Stimulated activated CD8-positive, alpha-beta memory T cell treated with anti-CD3 and anti-CD28 coated beads, Interleukin-15, amount 100 ng/mL, for 24 hours (primary cell): ENCODE results near the gene FAR2.
"Not testable (repeated sequence)": the region's sequence is repeated elsewhere in the genome, so short reads cannot be mapped to it uniquely, and the experiment has no call there.

Source experiments
- DNase-seq: peaks from one replicate; pipeline ENCODE4 v3.0.0-alpha.2; 2020; ENCODE audit warnings: low read depth

FAR2 gene

DNA sequence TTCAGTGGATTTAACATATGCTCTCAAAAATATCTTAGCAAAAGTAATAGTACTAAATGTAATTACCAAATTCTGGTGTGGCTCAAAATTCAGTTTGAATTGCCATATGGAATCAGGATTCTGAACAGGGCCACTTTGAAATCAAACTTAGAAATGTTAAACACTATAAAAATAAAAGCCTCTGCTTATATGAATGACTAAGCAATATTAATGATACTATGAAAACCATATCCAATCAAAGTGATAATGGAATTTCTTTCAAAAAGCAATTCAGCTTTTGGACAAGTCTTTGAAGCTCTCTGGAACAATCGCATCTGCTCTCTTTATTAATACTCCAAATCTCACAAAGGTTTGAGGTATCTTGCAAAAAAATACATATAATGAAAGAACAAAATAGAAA lies 180.3 kb downstream of the FAR2 start:
- DNase-seq: no peak

DNA sequence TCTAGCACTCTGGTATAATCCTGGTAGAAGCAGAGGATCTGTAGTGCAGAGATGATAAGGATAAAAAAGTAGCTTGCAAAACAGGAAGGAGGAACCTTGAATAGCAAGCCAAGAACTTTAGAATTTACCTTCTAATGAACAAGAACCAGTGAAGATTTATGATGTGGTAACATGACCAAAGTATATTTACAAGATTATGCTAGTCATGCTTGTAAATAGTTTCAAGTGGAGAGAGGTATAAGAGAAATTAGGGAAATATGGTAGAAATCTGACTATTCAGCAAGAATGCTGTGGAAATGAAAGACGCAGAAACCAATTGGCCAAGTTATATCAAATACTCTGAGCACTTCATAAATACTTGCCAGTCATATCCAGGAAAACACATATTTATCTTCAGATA lies 184.1 kb downstream of the FAR2 start:
- no peak for DNase-seq

DNA sequence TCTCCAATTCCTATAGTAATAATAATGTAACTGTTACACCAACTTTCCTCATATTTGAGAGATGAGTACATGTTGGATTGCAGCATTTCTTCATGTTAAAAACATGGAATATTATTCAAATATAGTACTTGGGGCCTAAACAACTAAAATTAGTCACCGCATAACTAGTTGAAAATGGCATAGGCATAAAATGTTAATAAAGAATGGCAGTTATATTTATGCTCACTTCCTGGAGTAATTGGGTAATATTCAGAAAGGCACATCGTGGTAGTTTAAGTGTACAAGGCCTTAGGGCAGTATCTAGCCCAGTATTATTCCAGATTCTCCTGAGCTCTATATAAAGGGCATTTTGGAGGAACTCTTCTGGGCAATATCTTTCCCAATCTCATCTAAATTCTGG lies 185.9 kb downstream of the FAR2 start:
- no peak for DNase-seq

DNA sequence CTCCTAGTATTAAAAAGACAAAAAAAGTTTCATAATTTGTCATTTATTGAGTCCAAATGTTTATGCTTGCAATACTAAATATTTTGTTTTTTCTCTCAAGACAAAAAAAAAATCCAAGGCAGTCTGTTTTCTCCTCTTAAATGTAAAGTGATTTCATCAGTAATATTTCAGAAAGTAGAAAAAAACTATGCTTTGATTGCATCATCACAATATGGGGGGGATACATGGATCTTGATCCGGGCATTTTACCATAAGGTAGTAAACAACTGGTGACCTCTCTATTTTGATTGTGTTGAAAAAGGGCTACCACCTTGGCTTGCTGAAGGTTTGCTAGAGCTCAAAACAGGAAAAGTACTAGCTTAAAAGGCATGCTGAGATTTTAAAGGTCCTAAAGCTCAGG lies 188.2 kb downstream of the FAR2 start:
- DNase-seq: no peak

DNA sequence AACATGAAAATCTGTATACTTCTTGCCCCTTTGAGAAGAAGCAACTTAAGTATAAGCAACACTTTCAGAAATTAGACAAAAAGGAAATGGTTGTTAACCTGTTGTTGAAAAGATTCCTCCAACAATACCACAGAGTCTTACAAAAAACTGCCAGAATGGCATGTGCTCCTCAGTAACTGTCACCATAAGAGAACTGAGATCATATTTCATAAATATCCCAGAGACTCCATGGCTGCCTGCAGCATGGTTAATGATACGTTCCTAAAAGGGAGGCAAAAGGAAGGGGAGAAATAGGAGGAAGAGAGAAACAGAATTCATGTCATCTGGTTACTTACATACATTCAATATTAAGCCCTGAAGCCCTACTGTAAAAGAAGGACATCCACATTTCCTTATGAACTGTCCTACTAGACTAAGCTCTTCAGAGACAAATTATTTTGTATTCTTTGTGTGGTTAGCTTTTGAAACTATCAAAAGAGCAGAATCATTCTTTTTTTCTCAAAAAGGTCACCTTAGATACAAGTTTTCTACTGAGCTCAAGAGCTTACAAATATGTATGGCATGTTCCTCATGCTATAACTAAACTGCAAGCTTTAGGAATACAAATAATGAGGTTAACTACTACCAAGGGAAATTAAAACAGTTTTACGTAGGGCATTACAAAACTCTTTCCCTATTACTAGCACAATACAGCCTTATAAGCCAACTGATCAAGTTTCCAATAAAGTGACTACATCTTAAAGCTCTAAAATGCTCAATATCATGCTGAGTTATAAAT lies 194.1 kb downstream of the FAR2 start:
- DNase-seq: no peak

DNA sequence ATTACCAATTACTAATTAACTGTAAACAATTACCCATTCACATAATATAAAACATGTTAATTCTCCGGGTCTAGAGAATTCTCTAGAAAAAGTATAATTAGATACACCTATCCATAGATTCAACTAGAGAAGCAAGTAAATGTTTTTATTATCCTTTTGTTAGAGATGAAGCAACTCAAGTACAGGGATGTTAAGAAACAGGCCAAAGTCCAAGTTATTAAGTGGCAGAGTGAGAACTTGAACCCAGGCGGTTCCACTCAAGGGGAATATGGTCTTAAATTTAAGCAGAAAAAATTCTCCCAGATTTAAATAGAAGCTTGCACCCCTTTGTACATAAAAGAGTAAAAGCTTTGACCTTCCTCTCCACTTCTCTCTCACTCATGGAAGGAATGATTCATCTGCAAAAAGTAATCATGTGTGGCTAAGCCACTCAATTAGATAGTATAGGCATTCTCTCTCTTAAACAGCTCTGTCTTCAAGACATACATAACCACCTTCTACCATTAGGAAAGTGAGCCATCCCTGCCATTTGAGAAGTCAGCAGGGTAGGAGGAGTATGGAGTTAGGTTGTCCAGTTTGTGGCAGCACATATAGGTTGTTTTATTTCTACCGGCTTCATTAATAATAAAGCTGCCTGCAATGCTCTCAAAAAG lies 197.8 kb downstream of the FAR2 start:
- DNase-seq: no peak

DNA sequence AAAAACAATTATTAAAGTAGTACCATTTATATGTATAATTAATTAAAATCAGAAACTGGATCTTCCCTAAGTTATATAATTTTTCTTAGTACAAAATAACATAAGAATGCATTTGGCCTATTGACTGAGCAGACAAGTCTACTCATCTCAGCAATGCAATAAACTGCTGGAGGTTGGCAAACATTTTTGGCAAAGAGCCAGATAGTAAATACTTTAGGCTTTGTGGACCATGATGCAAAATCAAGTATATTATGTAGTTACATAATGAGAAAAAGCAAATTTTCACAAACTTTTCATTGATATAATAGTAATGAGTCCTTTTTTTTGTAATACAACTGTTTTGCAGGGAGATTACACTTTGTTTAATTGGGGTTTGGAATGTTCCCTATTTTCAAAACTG lies 201.0 kb downstream of the FAR2 start:
- no peak for DNase-seq

DNA sequence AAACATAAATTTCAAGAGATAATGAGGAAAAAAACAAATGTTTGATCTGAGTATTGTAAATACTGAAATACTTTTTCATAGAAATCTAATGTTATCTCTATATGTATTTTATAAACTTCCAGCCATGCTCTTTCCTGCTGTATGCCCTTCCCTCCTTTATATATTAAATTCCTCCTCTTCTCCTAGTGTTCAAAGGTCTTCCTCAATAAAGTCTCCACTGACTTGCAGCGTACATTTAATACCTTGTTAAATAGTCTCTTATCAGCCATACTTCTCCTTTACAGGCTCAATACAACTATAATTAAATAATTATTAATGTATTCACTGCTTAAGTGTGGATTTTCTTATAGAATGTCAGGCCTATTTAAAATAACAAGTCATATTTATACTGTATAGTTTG lies 205.9 kb downstream of the FAR2 start:
- DNase-seq: no peak

DNA sequence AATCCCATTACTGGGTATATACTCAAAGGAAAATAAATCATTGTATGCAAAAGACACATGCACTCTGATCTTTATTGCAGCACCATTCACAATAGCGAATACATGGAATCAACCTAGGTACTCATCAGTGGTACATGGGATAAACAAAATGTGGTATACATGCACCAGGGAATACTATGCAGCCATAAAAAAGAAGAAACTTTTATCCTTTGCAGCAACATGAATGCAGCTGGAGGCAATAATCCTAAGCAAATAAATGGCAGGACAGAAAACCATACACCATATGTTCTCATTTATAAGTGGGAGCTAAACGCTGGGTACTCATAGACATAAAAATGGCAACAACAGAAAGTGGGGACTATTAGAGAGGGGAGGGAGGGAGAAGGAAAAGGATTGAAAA lies 216.0 kb downstream of the FAR2 start:
- DNase-seq: no peak

DNA sequence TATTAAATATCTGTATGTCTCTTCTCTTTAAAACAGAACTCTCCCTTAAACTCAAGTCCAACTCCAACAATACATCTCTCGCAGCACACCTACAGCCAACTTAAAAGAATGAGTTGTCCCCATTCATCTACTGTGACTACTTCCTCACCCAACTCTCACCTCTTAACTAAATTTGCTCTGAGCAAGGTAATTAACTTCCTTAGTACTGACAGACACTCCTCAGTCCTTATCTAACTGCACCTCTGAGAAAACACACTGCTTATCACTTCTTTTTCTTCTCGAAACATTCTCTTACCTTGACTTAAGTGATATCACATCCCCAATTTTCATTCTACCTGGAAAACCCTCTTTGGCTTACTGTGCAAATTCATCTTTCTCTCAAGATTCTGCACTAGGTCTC lies 224.9 kb downstream of the FAR2 start:
- DNase-seq: no peak

DNA sequence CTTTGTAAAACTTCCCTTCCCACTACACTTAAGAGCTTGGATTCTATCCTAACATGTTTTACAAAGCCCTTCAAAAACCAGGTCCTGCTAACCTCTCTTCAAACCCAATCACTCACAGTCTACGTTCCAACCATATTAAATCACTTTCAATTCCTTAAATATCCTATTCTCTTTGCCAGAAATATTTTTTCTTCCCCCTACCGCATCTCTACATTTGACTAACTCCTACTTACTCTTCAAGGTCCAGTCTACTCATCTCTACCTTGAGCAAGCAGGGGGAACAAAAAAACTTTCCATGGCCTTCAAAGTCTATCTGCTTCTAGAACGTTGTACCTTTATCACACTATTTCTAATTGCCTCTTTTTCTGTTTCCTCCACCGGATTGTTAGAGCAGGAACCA lies 225.8 kb downstream of the FAR2 start:
- DNase-seq: no peak

DNA sequence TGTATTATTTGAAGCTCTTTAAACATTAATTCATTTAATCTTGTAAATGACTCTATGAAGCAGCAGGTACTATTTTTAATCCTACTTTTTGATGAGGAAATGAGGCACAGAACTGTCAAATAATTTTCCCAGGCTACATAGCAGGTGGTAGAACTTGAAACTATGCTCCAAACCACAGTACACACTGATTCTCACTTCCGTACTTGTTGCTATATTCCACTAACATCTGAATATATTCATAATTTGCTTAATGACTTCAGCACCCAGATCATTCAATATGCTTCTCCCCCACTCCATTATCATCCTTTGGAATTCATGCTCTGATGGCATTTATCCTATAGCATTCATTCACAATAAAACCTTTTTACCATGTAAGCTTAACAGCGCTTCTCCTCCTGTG lies 227.0 kb downstream of the FAR2 start:
- no peak for DNase-seq

DNA sequence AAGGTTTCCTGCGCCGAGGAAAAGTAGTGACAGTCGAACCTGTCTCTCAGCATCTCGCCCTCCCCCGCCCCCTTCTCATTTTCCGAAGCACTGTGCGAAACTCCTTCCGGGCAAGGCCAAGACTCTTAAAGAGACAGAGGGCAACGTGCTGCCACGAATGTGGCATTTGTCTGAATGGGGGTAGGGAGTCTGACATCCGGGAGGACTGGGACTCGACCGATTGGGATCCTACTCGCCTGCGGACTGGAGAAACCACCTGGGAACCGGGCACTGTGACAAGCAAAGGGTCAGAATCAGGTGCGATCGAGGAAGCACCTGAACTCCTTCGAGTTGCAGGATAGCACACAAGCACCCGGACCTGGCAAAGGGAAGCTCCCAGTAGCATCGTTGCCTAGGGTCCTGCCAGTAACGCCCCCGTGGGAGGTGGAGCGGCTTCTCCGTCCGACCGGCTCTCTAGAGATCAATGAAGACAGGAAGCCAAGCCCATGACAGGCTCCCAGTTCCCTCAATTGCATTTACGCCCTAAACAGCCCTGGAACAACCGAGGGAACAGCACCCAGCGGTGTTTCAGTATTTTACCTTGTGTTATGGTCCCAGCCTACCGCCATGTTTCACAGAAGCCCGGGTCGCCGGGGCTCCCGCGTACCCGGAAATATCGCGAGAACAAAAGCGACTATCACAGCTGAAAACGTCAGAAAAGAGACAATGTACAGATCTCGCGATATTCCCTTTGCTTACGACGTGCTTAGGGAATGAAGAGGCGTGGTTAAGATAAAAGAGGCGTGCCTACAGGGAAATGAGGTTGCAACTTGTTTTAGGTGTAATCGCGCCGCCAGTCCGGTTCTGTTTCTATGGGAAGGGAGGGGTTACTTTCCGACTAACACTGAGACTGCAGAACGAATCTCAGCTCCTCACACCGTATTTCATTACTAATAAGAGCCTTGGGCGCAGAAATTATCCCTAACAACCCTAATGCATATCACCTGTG lies 231.8 kb downstream of the FAR2 start, which contains the start of gene ERGIC2:
Gene ERGIC2, minus strand, starts transcription at position 637 of the 988 bp plus-strand sequence. CDS start 9,539 bp downstream, outside the sequence.
- peak; percentile 60 for DNase-seq

DNA sequence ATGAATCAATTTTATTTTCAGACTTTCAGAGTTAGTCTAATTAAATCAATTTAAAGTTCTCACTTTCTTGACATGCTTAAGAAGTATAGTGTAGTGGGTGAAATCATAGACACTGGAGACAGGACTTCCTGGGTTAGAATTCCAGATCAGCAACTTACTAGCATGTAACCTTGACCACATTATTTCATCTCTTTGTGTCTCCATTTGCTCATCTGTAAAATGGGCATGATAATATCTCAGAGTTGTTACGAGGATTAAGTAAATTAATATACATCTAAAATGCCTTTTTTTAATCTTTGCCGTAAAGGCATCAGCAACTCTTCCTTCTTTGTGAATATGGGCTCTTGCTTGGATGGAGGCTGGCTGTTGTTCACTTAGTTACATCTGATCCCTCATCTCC lies 233.2 kb downstream of the FAR2 start:
- DNase-seq: no peak

DNA sequence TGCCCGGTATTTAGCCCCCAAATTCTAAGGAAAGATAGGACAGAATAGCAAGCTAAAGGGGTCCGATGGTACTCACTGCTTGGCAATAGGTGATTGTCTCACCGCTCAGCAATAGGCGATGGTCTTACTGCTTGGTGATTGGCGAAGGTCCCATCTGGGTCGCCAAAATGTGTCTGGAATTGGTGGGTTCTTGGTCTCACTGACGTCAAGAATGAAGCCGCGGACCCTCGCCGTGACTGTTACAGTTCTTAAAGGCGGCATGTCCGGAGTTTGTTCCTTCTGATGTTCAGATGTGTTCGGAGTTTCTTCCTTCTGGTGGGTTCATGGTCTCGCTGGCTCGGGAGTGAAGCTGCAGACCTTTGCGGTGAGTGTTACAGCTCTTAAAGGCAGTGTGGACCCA lies 236.1 kb downstream of the FAR2 start:
- DNase-seq: not testable (repeated sequence)
